HFFc6 (cell line): ENCODE results near the gene TMEM101. TPM values are rescaled to one million over a fixed set of nuclear protein-coding genes. Genes with fewer than 3 reads are reported as not detected.
"Not testable (repeated sequence)": the region's sequence is repeated elsewhere in the genome, so short reads cannot be mapped to it uniquely, and the experiment has no call there.

Source experiments
- DNase-seq: peaks from one replicate; pipeline ENCODE4 v3.0.0-alpha.2; 2018
- H3K27ac Mint-ChIP-seq: 2 replicates; pipeline ENCODE4 v1.8.0; 2020; ENCODE audit warnings: mild to moderate bottlenecking, mixed read lengths
- H3K27me3 Mint-ChIP-seq: 2 replicates; pipeline ENCODE4 v1.8.0; 2021; ENCODE audit warnings: mild to moderate bottlenecking, moderate library complexity, mixed read lengths; ENCODE audit not compliant: insufficient read depth
- H3K36me3 Mint-ChIP-seq: 2 replicates; pipeline ENCODE4 v1.8.0; 2021; ENCODE audit warnings: low read depth, mixed read lengths
- H3K4me1 Mint-ChIP-seq: 2 replicates; pipeline ENCODE4 v1.8.0; 2020; ENCODE audit warnings: low read depth, mixed read lengths
- H3K4me3 Mint-ChIP-seq: 2 replicates; pipeline ENCODE4 v1.8.0; 2020; ENCODE audit warnings: mild to moderate bottlenecking, moderate library complexity, mixed read lengths
- H3K9me3 Mint-ChIP-seq: 2 replicates; pipeline ENCODE4 v1.8.0; 2020; ENCODE audit warnings: mild to moderate bottlenecking, mixed read lengths
- CTCF ChIP-seq: fragments of 200-600 bp; sonication (generic); IDR thresholded peaks from 2 replicates; pipeline ENCODE4 v1.5.0; 2021; ENCODE audit warnings: antibody characterized with exemption, mild to moderate bottlenecking
- total RNA-seq, 6 experiments: library from RNA; stranded (reverse); fragmentation: NEBNext Ultra II Directional; extraction: Animal tissue kit (Norgen Biotek cat#: 25700); gene quantifications; 2 replicates in 1 of 6; 3 replicates in 5 of 6; pipeline ENCODE4 v1.2.3, GENCODE V29; 2021

TMEM101 gene
- total RNA-seq, 6 experiments from 2014 or later: 27.8 to 32.7 (median 29.2) TPM

GRCh38 chr17:43978078-43978477, 36.7 kb downstream of the TMEM101 start:
- no peaks in the 10 kb centered on the region for H3K9me3 Mint-ChIP-seq
- H3K36me3 Mint-ChIP-seq: no peaks in the 10 kb centered on the region
- H3K4me1 Mint-ChIP-seq: no peaks in the 10 kb centered on the region
- H3K27ac Mint-ChIP-seq: no peak overlapping the region
- TF ChIP-seq CTCF: no peak
- DNase-seq: no peak
- H3K27me3 Mint-ChIP-seq: peaks cover 52% of the 10 kb centered on the region
- H3K4me3 Mint-ChIP-seq: no peak overlapping the region

GRCh38 chr17:43976963-43977837, 37.6 kb downstream of the TMEM101 start:
- TF ChIP-seq CTCF: no peak
- no peak for DNase-seq
- no peak overlapping the region for H3K27ac Mint-ChIP-seq
- H3K27me3 Mint-ChIP-seq: peaks cover 54% of the 10 kb centered on the region
- no peaks in the 10 kb centered on the region for H3K9me3 Mint-ChIP-seq
- H3K4me1 Mint-ChIP-seq: no peaks in the 10 kb centered on the region
- H3K4me3 Mint-ChIP-seq: no peak overlapping the region
- H3K36me3 Mint-ChIP-seq: no peaks in the 10 kb centered on the region

GRCh38 chr17:43975898-43976297, 38.9 kb downstream of the TMEM101 start:
- no peak for DNase-seq
- Mint-ChIP-seq H3K36me3 (no peaks in the 10 kb centered on the region), H3K4me3 (no peak overlapping the region)

GRCh38 chr17:43974382-43975266, 40.1 kb downstream of the TMEM101 start:
- Mint-ChIP-seq H3K4me1 (no peaks in the 10 kb centered on the region), H3K4me3 (no peak overlapping the region), H3K9me3 (no peaks in the 10 kb centered on the region), H3K36me3 (no peaks in the 10 kb centered on the region), H3K27ac (no peak overlapping the region), H3K27me3 (peaks cover 45% of the 10 kb centered on the region)
- no peak for DNase-seq
- no peak for TF ChIP-seq CTCF

More at GRCh38 chr17:43975898-43976297, 38.9 kb downstream of the TMEM101 start:
- no peak for TF ChIP-seq CTCF
- Mint-ChIP-seq H3K27ac (no peak overlapping the region), H3K27me3 (peaks cover 50% of the 10 kb centered on the region), H3K4me1 (no peaks in the 10 kb centered on the region), H3K9me3 (no peaks in the 10 kb centered on the region)

GRCh38 chr17:43972444-43973212, 42.1 kb downstream of the TMEM101 start:
- H3K27ac Mint-ChIP-seq, DNase-seq, H3K36me3 Mint-ChIP-seq, H3K4me3 Mint-ChIP-seq, H3K4me1 Mint-ChIP-seq, H3K9me3 Mint-ChIP-seq: not testable (repeated sequence)
- H3K27me3 Mint-ChIP-seq: peaks cover 41% of the 10 kb centered on the region

- not testable (repeated sequence) for H3K9me3 Mint-ChIP-seq, H3K4me3 Mint-ChIP-seq, H3K36me3 Mint-ChIP-seq, H3K27ac Mint-ChIP-seq, DNase-seq
- Mint-ChIP-seq H3K27me3 (peaks cover 40% of the 10 kb centered on the region), H3K4me1 (peaks cover 14% of the 10 kb centered on the region)
Measured at GRCh38 chr17:43971436-43971835, 43.3 kb downstream of the TMEM101 start.
